Lung (tissue), 12 donors: ENCODE measurements around the gene DCHS2. TPM values are rescaled to one million over a fixed set of nuclear protein-coding genes. Genes with fewer than 3 reads are reported as not detected.
"Not testable (repeated sequence)": the region's sequence is repeated elsewhere in the genome, so short reads cannot be mapped to it uniquely, and the experiment has no call there.

ENCODE experiments used
- ATAC-seq: fragments of 200-7000 bp; cut with Tn5 transposase; one replicate; pipeline ENCODE4 v1.9.1; 2020; ENCODE audit warnings: moderate number of reproducible peaks; ENCODE audit not compliant: insufficient read depth, low FRiP score
- DNase-seq, 3 donors: peaks; one replicate each; pipeline ENCODE4 v3.0.0-alpha.2; 2013 to 2017
- H3K27ac ChIP-seq, 2 donors: one replicate each; pipeline ENCODE4 v1.5.1; 2013; ENCODE audit warnings: mild to moderate bottlenecking in 2 of 2, moderate library complexity in 2 of 2, control low read depth in 1 of 2, inconsistent platforms in 1 of 2, low read depth in 1 of 2, low read length in 1 of 2
- H3K27me3 ChIP-seq, 3 donors: one replicate each; pipeline ENCODE4 v1.5.1; 2013; ENCODE audit warnings: low read length in 2 of 3; ENCODE audit not compliant: control insufficient read depth in 3 of 3, insufficient read depth in 3 of 3
- H3K36me3 ChIP-seq, 4 donors: one replicate each; pipeline ENCODE4 v1.5.1; 2013; ENCODE audit warnings: low read length in 4 of 4, mild to moderate bottlenecking in 1 of 4, moderate library complexity in 1 of 4; ENCODE audit not compliant: control insufficient read depth in 4 of 4, insufficient read depth in 4 of 4
- H3K4me1 ChIP-seq, 5 donors: one replicate each; pipeline ENCODE4 v1.5.1; 2013; ENCODE audit warnings: low read length in 5 of 5, mild to moderate bottlenecking in 2 of 5, moderate library complexity in 1 of 5; ENCODE audit not compliant: control insufficient read depth in 5 of 5, insufficient read depth in 5 of 5
- H3K4me3 ChIP-seq: one replicate; pipeline ENCODE4 v1.5.1; 2013; ENCODE audit warnings: mild to moderate bottlenecking, control low read depth, moderate library complexity
- H3K9ac ChIP-seq, 2 donors: one replicate each; pipeline ENCODE4 v1.5.1; 2013; ENCODE audit warnings: low read length in 2 of 2, control low read depth in 1 of 2; ENCODE audit not compliant: insufficient read depth in 1 of 2
- H3K9me3 ChIP-seq, 4 donors: one replicate each; pipeline ENCODE4 v1.5.1; 2013; ENCODE audit warnings: low read length in 3 of 4, mild to moderate bottlenecking in 1 of 4, moderate library complexity in 1 of 4; ENCODE audit not compliant: control insufficient read depth in 4 of 4, insufficient read depth in 3 of 4
- CTCF ChIP-seq: IDR thresholded peaks from 2 replicates; pipeline ENCODE4 v1.5.1; 2012; ENCODE audit warnings: mild to moderate bottlenecking; ENCODE audit errors: control extremely low read depth, extremely low read depth
- WGBS, 2 donors: extraction: QIAGEN DNeasy Blood & Tissue Kit; methylation state at CpG; one replicate each; pipeline ENCODE4 v1.1.7; 2013; 5-methylcytosine and 5-hydroxymethylcytosine counted together
- polyA plus RNA-seq, 2 donors: library from polyadenylated mRNA; stranded (reverse); fragments of 200-250 nt; gene quantifications; one replicate each; pipeline ENCODE4 v1.2.1, GENCODE V29; 2013
- total RNA-seq, 2 donors: library from RNA; depleted of rRNA in 1 of 2; stranded (reverse); fragments of >200 nt in 1 of 2; gene quantifications; one replicate each; pipeline ENCODE4 v1.2.1, GENCODE V29; 2014 to 2021
- donor health status: control.
- donor health status: control.
- donor health status: Bipolar disorder and iron deficiency.
- donor health status: healthy.
- donor health status: DM: yes; HTN: yes; CAD: no.

Gene DCHS2
- total and polyA plus RNA-seq, 4 donors: 0.02 to 13.4 (median 0.53) TPM

GRCh38 chr4:154218051-154218450 is 273.5 kb downstream of the DCHS2 start:
- H3K36me3 ChIP-seq: no peaks in the 10 kb centered on the region
- no peak overlapping the region for H3K4me3 ChIP-seq
- no peak overlapping the region for H3K9ac ChIP-seq
- H3K4me1 ChIP-seq: no peaks in the 10 kb centered on the region
- H3K27me3 ChIP-seq: no peaks in the 10 kb centered on the region
- DNase-seq (no peak), ATAC-seq (no peak)
- no peaks in the 10 kb centered on the region for H3K9me3 ChIP-seq
- H3K27ac ChIP-seq: no peak overlapping the region
- no peak for TF ChIP-seq CTCF

GRCh38 chr4:154217384-154217783 is 274.2 kb downstream of the DCHS2 start:
- not testable (repeated sequence) for DNase-seq, ATAC-seq
- WGBS, 2 donors: 71 to 83% methylated on average over 13 of the region's 13 CpGs

GRCh38 chr4:154211506-154211905 is 280.1 kb downstream of the DCHS2 start:
- ATAC-seq: no peak

More at GRCh38 chr4:154217384-154217783, 274.2 kb downstream of the DCHS2 start:
- not testable (repeated sequence) for H3K9me3 ChIP-seq, H3K4me1 ChIP-seq, H3K27ac ChIP-seq, H3K27me3 ChIP-seq, H3K9ac ChIP-seq, H3K4me3 ChIP-seq, H3K36me3 ChIP-seq

GRCh38 chr4:154208424-154208823 is 283.2 kb downstream of the DCHS2 start:
- Histone ChIP-seq H3K27me3 (no peaks in the 10 kb centered on the region), H3K4me3 (no peak overlapping the region), H3K9ac (no peak overlapping the region), H3K4me1 (peaks cover 0 to 2% (median 0%) of the 10 kb centered on the region in 5 donors), H3K9me3 (no peaks in the 10 kb centered on the region), H3K27ac (no peak overlapping the region), H3K36me3 (no peaks in the 10 kb centered on the region)
- 72 to 81% methylated on average over 5 of the region's 5 CpGs for WGBS, 2 donors
- ATAC-seq: no peak
- DNase-seq: no peak
- no peak for TF ChIP-seq CTCF

More at GRCh38 chr4:154211506-154211905, 280.1 kb downstream of the DCHS2 start:
- WGBS, 2 donors: 78 to 84% methylated on average over 1 of the region's 1 CpG
- DNase-seq: no peak
- Histone ChIP-seq H3K27me3 (no peaks in the 10 kb centered on the region), H3K4me3 (no peak overlapping the region), H3K27ac (no peak overlapping the region), H3K4me1 (peaks cover 0 to 2% (median 0%) of the 10 kb centered on the region in 5 donors), H3K9ac (no peak overlapping the region), H3K36me3 (no peaks in the 10 kb centered on the region), H3K9me3 (no peaks in the 10 kb centered on the region)
- no peak for TF ChIP-seq CTCF
